OCI-LY3 (cell line): ENCODE measurements around the gene CAMK1.

Experiments used
- H2AFZ ChIP-seq: fragments of 200-600, 300-600 bp; shearing (Covaris generic); 2 replicates; pipeline ENCODE4 v1.6.0; 2014; ENCODE audit warnings: antibody characterized with exemption, low read depth, low read length
- H3K27ac ChIP-seq: fragments of 200-600, 300-600 bp; sonication (generic); 2 replicates; pipeline ENCODE4 v1.5.1; 2014; ENCODE audit warnings: mild to moderate bottlenecking, low read length, moderate library complexity, mixed read lengths
- H3K27me3 ChIP-seq: fragments of 200-600, 300-600 bp; sonication (generic); 2 replicates; pipeline ENCODE4 v1.6.1; 2014; ENCODE audit warnings: low read depth, low read length, mixed read lengths
- H3K36me3 ChIP-seq: fragments of 200-600, 300-600 bp; sonication (generic); replicated peaks from 2 replicates; pipeline ENCODE3; 2014; ENCODE audit warnings: low read depth, low read length, mixed read lengths
- H3K4me1 ChIP-seq: fragments of 300-600, 200-600 bp; sonication (generic); 2 replicates; pipeline ENCODE4 v1.6.1; 2014; ENCODE audit warnings: low read length, mixed read lengths
- H3K4me2 ChIP-seq: fragments of 200-600, 300-600 bp; sonication (generic); 2 replicates; pipeline ENCODE4 v1.6.1; 2014; ENCODE audit warnings: low read length, mixed read lengths
- H3K4me3 ChIP-seq: fragments of 300-600, 200-600 bp; sonication (generic); 2 replicates; pipeline ENCODE4 v1.5.1; 2014; ENCODE audit warnings: antibody characterized with exemption, mild to moderate bottlenecking, low read length, moderate library complexity
- H3K79me2 ChIP-seq: fragments of 300-600, 200-600 bp; shearing (Covaris generic); 2 replicates; pipeline ENCODE4 v1.6.1; 2014; ENCODE audit warnings: mild to moderate bottlenecking, low read length, mixed read lengths
- H3K9ac ChIP-seq: fragments of 300-600, 200-600 bp; shearing (Covaris generic); 2 replicates; pipeline ENCODE4 v1.6.0; 2014; ENCODE audit warnings: mild to moderate bottlenecking, low read length, moderate library complexity
- H3K9me3 ChIP-seq: fragments of 200-600, 300-600 bp; shearing (Covaris generic); 2 replicates; pipeline ENCODE4 v1.6.1; 2014; ENCODE audit warnings: low read length, mixed read lengths; ENCODE audit not compliant: insufficient read depth
- H4K20me1 ChIP-seq: fragments of 200-600, 300-600 bp; sonication (generic); 2 replicates; pipeline ENCODE4 v1.6.1; 2016; ENCODE audit warnings: low read length, mixed read lengths; ENCODE audit not compliant: insufficient read depth
- EZH2phosphoT487 ChIP-seq: fragments of 200-600 bp; shearing (Covaris generic); IDR thresholded peaks from 2 replicates; pipeline ENCODE4 v1.6.1; 2018; ENCODE audit warnings: antibody characterized with exemption, mixed run types, low read depth
- TF ChIP-seq, protein P1 (sequence below): fragments of 200-600, 300-600 bp; sonication (generic); IDR thresholded peaks from 2 replicates; pipeline ENCODE4 v1.5.1; 2014; ENCODE audit warnings: antibody characterized with exemption, low read length, low read depth

Gene CAMK1

DNA sequence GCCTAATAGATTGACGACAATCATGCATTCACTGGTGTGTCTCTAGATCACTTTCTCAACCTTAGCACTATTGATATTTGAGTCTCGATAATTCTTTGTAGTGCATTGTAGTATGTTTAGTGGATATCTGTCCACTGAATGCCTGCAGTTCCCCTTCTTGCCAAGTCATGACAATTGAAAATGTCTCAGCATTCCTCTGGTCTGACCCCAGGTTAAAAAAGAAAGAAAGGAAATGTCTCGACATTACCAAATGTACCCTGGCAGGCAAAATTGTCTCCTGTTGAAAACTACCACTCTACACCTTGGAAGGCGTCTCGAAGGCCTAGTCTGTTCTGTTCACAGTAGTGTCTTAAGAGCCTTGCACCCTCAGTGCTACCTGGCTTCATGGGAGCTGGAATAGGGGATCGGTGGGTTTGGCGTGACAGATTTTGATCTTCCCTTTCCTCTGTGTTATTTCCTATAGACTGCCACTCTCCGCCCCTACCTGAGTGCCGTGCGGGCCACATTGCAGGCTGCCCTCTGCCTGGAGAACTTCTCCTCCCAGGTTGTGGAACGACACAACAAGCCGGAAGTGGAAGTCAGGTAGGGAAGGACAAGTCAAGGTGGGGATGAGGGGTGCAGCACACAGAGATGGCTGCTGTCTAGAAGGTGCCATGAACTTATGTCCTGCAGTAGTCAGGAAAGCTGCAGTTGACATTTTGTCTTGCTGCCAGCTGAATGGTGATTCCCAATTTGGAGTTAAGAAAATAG is 27.6 kb upstream of the CAMK1 start:
- Histone ChIP-seq H3K36me3 (peaks cover 54% of the 10 kb centered on the region), H4K20me1 (peaks cover 13% of the 10 kb centered on the region), H3K79me2 (peaks cover 55% of the 10 kb centered on the region)

DNA sequence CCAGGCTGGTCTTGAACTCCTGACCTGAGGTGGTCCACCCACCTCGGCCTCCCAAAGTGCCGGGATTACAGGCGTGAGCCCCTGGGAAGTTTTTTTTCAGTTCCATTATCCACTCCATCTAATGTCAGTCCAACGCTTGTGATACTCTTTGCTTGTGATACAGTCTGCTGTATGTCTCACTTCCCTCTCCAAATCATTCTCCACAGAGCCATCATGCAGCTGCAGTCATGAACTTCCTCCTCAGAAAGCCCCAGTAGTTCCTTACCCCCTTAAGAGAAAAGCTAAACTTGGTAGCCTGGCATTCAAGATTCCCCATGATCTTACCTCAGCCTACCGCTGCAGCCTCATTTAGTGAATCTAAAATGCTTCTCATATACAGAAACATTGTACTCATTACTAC is 25.5 kb upstream of the CAMK1 start:
- peak overlapping the region; percentile 99 for H3K4me2 ChIP-seq
- no peaks in the 10 kb centered on the region for H3K27me3 ChIP-seq
- H2AFZ ChIP-seq: no peak overlapping the region
- peaks cover 72% of the 10 kb centered on the region for H3K79me2 ChIP-seq
- H3K36me3 ChIP-seq: peaks cover 49% of the 10 kb centered on the region
- H3K27ac ChIP-seq: peak overlapping the region; percentile 99
- H3K4me1 ChIP-seq: peaks cover 35% of the 10 kb centered on the region
- peaks cover 13% of the 10 kb centered on the region for H4K20me1 ChIP-seq
- peak overlapping the region; percentile 92 for H3K4me3 ChIP-seq
- peak overlapping the region; percentile 69 for H3K9ac ChIP-seq
- no peak for TF ChIP-seq EZH2phosphoT487
- TF ChIP-seq, protein P1, sequence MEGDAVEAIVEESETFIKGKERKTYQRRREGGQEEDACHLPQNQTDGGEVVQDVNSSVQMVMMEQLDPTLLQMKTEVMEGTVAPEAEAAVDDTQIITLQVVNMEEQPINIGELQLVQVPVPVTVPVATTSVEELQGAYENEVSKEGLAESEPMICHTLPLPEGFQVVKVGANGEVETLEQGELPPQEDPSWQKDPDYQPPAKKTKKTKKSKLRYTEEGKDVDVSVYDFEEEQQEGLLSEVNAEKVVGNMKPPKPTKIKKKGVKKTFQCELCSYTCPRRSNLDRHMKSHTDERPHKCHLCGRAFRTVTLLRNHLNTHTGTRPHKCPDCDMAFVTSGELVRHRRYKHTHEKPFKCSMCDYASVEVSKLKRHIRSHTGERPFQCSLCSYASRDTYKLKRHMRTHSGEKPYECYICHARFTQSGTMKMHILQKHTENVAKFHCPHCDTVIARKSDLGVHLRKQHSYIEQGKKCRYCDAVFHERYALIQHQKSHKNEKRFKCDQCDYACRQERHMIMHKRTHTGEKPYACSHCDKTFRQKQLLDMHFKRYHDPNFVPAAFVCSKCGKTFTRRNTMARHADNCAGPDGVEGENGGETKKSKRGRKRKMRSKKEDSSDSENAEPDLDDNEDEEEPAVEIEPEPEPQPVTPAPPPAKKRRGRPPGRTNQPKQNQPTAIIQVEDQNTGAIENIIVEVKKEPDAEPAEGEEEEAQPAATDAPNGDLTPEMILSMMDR: no peak
- H3K9me3 ChIP-seq: no peaks in the 10 kb centered on the region

More for the DNA sequence above, 27.6 kb upstream of the CAMK1 start:
- no peaks in the 10 kb centered on the region for H3K27me3 ChIP-seq
- H3K4me2 ChIP-seq: no peak overlapping the region
- no peak for TF ChIP-seq EZH2phosphoT487
- TF ChIP-seq, protein P1: no peak
- no peak overlapping the region for H2AFZ ChIP-seq
- peaks cover 26% of the 10 kb centered on the region for H3K4me1 ChIP-seq
- H3K9ac ChIP-seq: no peak overlapping the region
- no peak overlapping the region for H3K27ac ChIP-seq
- H3K9me3 ChIP-seq: no peaks in the 10 kb centered on the region
- no peak overlapping the region for H3K4me3 ChIP-seq

DNA sequence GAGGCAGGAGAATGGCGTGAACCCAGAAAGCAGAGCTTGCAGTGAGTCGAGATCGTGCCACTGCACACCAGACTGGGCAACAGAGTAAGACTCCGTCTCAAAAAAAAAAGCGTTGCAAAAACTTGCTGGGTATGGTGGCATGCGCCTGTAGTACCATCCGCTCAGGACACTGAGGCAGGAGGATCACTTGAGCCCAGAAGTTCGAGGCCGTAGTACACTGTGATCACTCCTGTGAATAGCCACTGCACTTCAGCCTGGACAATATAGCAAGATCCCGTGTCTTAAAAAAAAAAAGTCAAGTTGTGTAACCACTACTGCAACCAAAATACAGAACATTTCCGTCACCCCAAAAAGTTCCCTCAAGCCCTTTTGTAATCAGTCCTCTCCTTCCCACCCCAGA is 24.7 kb upstream of the CAMK1 start:
- no peaks in the 10 kb centered on the region for H3K27me3 ChIP-seq
- no peak overlapping the region for H2AFZ ChIP-seq
- H3K4me2 ChIP-seq: peak overlapping the region; percentile 99
- TF ChIP-seq, protein P1: no peak
- TF ChIP-seq EZH2phosphoT487: no peak
- peak overlapping the region; percentile 69 for H3K9ac ChIP-seq
- peaks cover 13% of the 10 kb centered on the region for H4K20me1 ChIP-seq
- H3K9me3 ChIP-seq: no peaks in the 10 kb centered on the region
- H3K79me2 ChIP-seq: peaks cover 72% of the 10 kb centered on the region
- H3K4me1 ChIP-seq: peaks cover 35% of the 10 kb centered on the region
- H3K27ac ChIP-seq: peak overlapping the region; percentile 99
- peaks cover 50% of the 10 kb centered on the region for H3K36me3 ChIP-seq
- peak overlapping the region; percentile 92 for H3K4me3 ChIP-seq

DNA sequence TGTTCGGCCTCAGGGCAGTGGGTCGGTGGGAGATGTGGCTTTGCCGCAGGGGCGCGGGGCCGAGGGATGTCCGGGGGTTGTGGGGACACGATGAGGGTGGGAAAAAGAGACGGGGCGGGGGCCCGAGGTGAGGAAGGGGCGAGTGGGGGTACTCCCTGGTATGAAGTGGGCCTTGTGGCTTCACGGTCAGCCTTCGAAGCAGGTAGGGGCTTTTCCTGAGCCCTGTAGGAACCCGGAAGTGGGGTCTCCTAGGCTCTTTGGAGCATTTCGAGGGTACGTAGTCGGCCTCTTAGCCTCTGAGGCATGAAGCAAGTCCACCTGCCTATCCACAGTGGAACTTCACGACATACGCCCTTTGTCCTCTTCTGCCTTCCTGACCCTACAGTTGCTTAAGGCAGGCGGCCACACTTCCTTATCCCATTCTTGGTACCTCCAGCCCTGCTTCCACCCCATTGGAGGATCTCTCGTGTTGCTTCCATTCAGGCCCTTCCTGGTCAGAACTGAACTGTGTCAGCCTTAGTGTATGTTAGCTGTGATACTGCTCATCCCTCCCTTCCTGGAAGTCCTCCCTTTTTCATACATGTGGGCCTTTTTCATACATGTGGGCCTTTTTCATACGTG is 23.5 kb upstream of the CAMK1 start:
- no peaks in the 10 kb centered on the region for H3K9me3 ChIP-seq
- peak overlapping the region; percentile 99 for H3K4me2 ChIP-seq
- H3K9ac ChIP-seq: peak overlapping the region; percentile 97
- H3K36me3 ChIP-seq: peaks cover 48% of the 10 kb centered on the region
- H3K4me1 ChIP-seq: peaks cover 35% of the 10 kb centered on the region
- H3K79me2 ChIP-seq: peaks cover 70% of the 10 kb centered on the region
- peak overlapping the region; percentile 92 for H3K4me3 ChIP-seq
- peaks cover 13% of the 10 kb centered on the region for H4K20me1 ChIP-seq
- no peaks in the 10 kb centered on the region for H3K27me3 ChIP-seq
- H3K27ac ChIP-seq: peak overlapping the region; percentile 99
- H2AFZ ChIP-seq: no peak overlapping the region
- TF ChIP-seq EZH2phosphoT487: no peak
- TF ChIP-seq, protein P1: no peak
